RWPE2 (cell line): ENCODE measurements around the gene LIPC.

ENCODE experiments used
- ATAC-seq: fragments of 200-7000 bp; cut with Tn5 transposase; 3 replicates; pipeline ENCODE4 v1.9.1; 2021; ENCODE audit warnings: low read depth
- DNase-seq: peaks from one replicate; pipeline ENCODE4 v3.0.0-alpha.2; 2020; ENCODE audit warnings: low spot score
- H3K27ac ChIP-seq: fragments of 450-650 bp; 2 replicates; pipeline ENCODE4 v1.5.1; 2017; ENCODE audit warnings: mild to moderate bottlenecking; ENCODE audit not compliant: poor library complexity, severe bottlenecking
- H3K27me3 ChIP-seq: fragments of 250-450 bp; sonication (Bioruptor Pico); 2 replicates; pipeline ENCODE4 v1.5.1; 2021; ENCODE audit warnings: mild to moderate bottlenecking, moderate library complexity; ENCODE audit not compliant: insufficient read depth, poor library complexity, severe bottlenecking
- H3K36me3 ChIP-seq: fragments of 250-450 bp; sonication (Bioruptor Pico); 2 replicates; pipeline ENCODE4 v1.5.1; 2020; ENCODE audit warnings: low read depth, mild to moderate bottlenecking, moderate library complexity
- H3K4me1 ChIP-seq: fragments of 250-450 bp; sonication (Bioruptor Pico); 2 replicates; pipeline ENCODE4 v1.5.1; 2021; ENCODE audit warnings: mild to moderate bottlenecking, moderate library complexity; ENCODE audit not compliant: insufficient read depth, poor library complexity, severe bottlenecking
- H3K4me3 ChIP-seq: fragments of 250-450 bp; sonication (Bioruptor Pico); 2 replicates; pipeline ENCODE4 v1.5.1; 2021; ENCODE audit warnings: mild to moderate bottlenecking, moderate library complexity; ENCODE audit not compliant: severe bottlenecking
- H3K9me3 ChIP-seq: fragments of 250-450 bp; sonication (Bioruptor Pico); 2 replicates; pipeline ENCODE4 v1.5.1; 2021; ENCODE audit warnings: mild to moderate bottlenecking, moderate library complexity; ENCODE audit not compliant: severe bottlenecking
- CTCF ChIP-seq: fragments of 450-650 bp; IDR thresholded peaks from one replicate; pipeline ENCODE4 v1.5.1; 2017; ENCODE audit warnings: mild to moderate bottlenecking, moderate library complexity; ENCODE audit not compliant: poor library complexity, severe bottlenecking

Gene LIPC

GRCh38 chr15:58573270-58573669 lies 141.5 kb downstream of the LIPC start:
- TF ChIP-seq CTCF, result no peak
- Histone ChIP-seq H3K27me3 (no peaks in the 10 kb centered on the region), H3K27ac (no peak overlapping the region), H3K9me3 (no peaks in the 10 kb centered on the region), H3K36me3 (no peaks in the 10 kb centered on the region), H3K4me3 (no peak overlapping the region), H3K4me1 (no peaks in the 10 kb centered on the region)
- DNase-seq, result no peak
- ATAC-seq, result no peak

- ATAC-seq, result no peak
- H3K4me1 ChIP-seq, result no peaks in the 10 kb centered on the region
- no peaks in the 10 kb centered on the region for H3K27me3 ChIP-seq
- no peak for DNase-seq
- no peak for TF ChIP-seq CTCF
- no peak overlapping the region for H3K4me3 ChIP-seq
- no peak overlapping the region for H3K27ac ChIP-seq
- no peaks in the 10 kb centered on the region for H3K36me3 ChIP-seq
- H3K9me3 ChIP-seq, result no peaks in the 10 kb centered on the region
These were observed 142.8 kb downstream of the LIPC start for GRCh38 chr15:58574631-58575030.

GRCh38 chr15:58575045-58575786 lies 143.4 kb downstream of the LIPC start:
- DNase-seq (no peak), ATAC-seq (no peak)
- no peak for TF ChIP-seq CTCF
- Histone ChIP-seq H3K36me3 (no peaks in the 10 kb centered on the region), H3K4me1 (no peaks in the 10 kb centered on the region), H3K4me3 (no peak overlapping the region), H3K27ac (no peak overlapping the region), H3K9me3 (no peaks in the 10 kb centered on the region), H3K27me3 (no peaks in the 10 kb centered on the region)

GRCh38 chr15:58576657-58577056 lies 144.9 kb downstream of the LIPC start:
- Histone ChIP-seq H3K4me3 (no peak overlapping the region), H3K9me3 (no peaks in the 10 kb centered on the region), H3K36me3 (no peaks in the 10 kb centered on the region), H3K27ac (no peak overlapping the region), H3K27me3 (no peaks in the 10 kb centered on the region), H3K4me1 (no peaks in the 10 kb centered on the region)
- DNase-seq, result no peak
- TF ChIP-seq CTCF, result no peak
- ATAC-seq, result no peak

- Histone ChIP-seq H3K27me3 (no peaks in the 10 kb centered on the region), H3K9me3 (peaks cover 14% of the 10 kb centered on the region), H3K4me3 (no peak overlapping the region), H3K27ac (no peak overlapping the region), H3K36me3 (no peaks in the 10 kb centered on the region), H3K4me1 (peaks cover 5% of the 10 kb centered on the region)
- ATAC-seq (no peak), DNase-seq (no peak)
- no peak for TF ChIP-seq CTCF
These were observed 150.4 kb downstream of the LIPC start for GRCh38 chr15:58582160-58582559.
